ENCODE results near the gene IFIT1.

DNA sequence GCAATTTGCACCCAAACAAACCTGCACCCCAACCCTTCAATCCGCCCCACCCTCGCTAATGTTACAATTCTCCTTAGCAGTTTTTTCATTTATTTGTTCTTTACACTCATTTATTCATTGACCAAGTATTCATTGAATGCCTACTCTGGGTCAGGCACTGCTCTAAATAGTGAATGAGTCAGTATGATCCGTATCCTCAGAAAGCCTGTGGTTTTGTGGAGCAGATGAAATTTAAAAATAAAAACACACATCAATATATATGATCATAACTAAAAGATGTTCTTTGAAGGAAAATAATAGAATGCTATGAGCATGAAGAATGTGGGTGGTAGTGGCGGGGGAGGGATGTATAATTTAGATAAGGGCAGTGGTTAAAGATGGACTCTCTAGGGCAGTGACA, 35.2 kb downstream of the IFIT1 start:
- TF ChIP-seq, protein P1, sequence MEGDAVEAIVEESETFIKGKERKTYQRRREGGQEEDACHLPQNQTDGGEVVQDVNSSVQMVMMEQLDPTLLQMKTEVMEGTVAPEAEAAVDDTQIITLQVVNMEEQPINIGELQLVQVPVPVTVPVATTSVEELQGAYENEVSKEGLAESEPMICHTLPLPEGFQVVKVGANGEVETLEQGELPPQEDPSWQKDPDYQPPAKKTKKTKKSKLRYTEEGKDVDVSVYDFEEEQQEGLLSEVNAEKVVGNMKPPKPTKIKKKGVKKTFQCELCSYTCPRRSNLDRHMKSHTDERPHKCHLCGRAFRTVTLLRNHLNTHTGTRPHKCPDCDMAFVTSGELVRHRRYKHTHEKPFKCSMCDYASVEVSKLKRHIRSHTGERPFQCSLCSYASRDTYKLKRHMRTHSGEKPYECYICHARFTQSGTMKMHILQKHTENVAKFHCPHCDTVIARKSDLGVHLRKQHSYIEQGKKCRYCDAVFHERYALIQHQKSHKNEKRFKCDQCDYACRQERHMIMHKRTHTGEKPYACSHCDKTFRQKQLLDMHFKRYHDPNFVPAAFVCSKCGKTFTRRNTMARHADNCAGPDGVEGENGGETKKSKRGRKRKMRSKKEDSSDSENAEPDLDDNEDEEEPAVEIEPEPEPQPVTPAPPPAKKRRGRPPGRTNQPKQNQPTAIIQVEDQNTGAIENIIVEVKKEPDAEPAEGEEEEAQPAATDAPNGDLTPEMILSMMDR (conservative IDR thresholded peaks at IDR 0.05 in 1 of 2, IDR thresholded peaks at IDR 0.05 in 1 of 2; ENCODE audit: extremely low read depth in 1 of 2, insufficient read depth in 1 of 2, low read depth in 1 of 2, low read length in 2 of 2) = no peak
- TF ChIP-seq EZH2 (IDR thresholded peaks at IDR 0.05; ENCODE audit: borderline replicate concordance, low read length) = no peak
